WTC11 (cell line): Measurements from ENCODE around the gene ZC2HC1B. TPM values are rescaled to one million over a fixed set of nuclear protein-coding genes. Genes with fewer than 3 reads are reported as not detected.

Experiments used
- ATAC-seq: fragments of 200-7000 bp; cut with Tn5 transposase; 2 replicates; pipeline ENCODE4 v1.10.0; 2021; ENCODE audit warnings: mild to moderate bottlenecking, moderate library complexity
- CTCF ChIA-PET: fragments of 300-600 bp; sonication (Branson Sonifier 250); formaldehyde crosslinking; loops from one replicate; lab custom pipeline; 2021; ENCODE audit warnings: antibody characterized with exemption; lab: Charles Lee
- POLR2A ChIA-PET: fragments of 350-600 bp; sonication (Branson Sonifier 250); formaldehyde crosslinking; loops from one replicate; lab custom pipeline; 2021; ENCODE audit warnings: antibody characterized with exemption; lab: Charles Lee
- DNase-seq: peaks from one replicate; pipeline ENCODE4 v3.0.0; 2021; ENCODE audit warnings: low spot score
- H3K27ac Mint-ChIP-seq: 2 replicates; pipeline ENCODE4 v1.8.0; 2021; ENCODE audit warnings: mixed read lengths
- H3K27me3 Mint-ChIP-seq: 2 replicates; pipeline ENCODE4 v1.8.0; 2021; ENCODE audit warnings: low read depth, mild to moderate bottlenecking, moderate library complexity, mixed read lengths
- H3K36me3 Mint-ChIP-seq: 2 replicates; pipeline ENCODE4 v1.8.0; 2021; ENCODE audit warnings: mixed read lengths
- H3K4me1 Mint-ChIP-seq: 2 replicates; pipeline ENCODE4 v1.8.0; 2022; ENCODE audit warnings: mixed read lengths
- H3K4me3 Mint-ChIP-seq: 2 replicates; pipeline ENCODE4 v1.8.0; 2021; ENCODE audit warnings: mild to moderate bottlenecking, moderate library complexity, mixed read lengths
- H3K9me3 Mint-ChIP-seq: 2 replicates; pipeline ENCODE4 v1.8.0; 2021; ENCODE audit warnings: mixed read lengths
- ARID4B ChIP-seq: sonication (generic); formaldehyde crosslinking; IDR thresholded peaks from 2 replicates; pipeline ENCODE4 v1.8.0; 2023; ENCODE audit warnings: missing genetic modification reagents, mild to moderate bottlenecking, borderline replicate concordance
- E2F5 ChIP-seq: sonication (generic); formaldehyde crosslinking; IDR thresholded peaks from 2 replicates; pipeline ENCODE4 v1.8.1; 2022; ENCODE audit warnings: mild to moderate bottlenecking, moderate library complexity, missing genetic modification reagents
- ERG ChIP-seq: fragments of 250-450 bp; sonication (Bioruptor Pico); IDR thresholded peaks from 2 replicates; pipeline ENCODE4 v1.8.0; 2021; ENCODE audit warnings: mild to moderate bottlenecking
- ETV6 ChIP-seq: sonication (generic); formaldehyde crosslinking; IDR thresholded peaks from 2 replicates; pipeline ENCODE4 v1.8.1; 2022; ENCODE audit warnings: mild to moderate bottlenecking, missing genetic modification reagents
- HMGXB4 ChIP-seq: sonication (generic); formaldehyde crosslinking; IDR thresholded peaks from 2 replicates; pipeline ENCODE4 v1.8.1; 2023; ENCODE audit warnings: mild to moderate bottlenecking, moderate library complexity, missing genetic modification reagents
- JUN ChIP-seq: sonication (generic); formaldehyde crosslinking; IDR thresholded peaks from 2 replicates; pipeline ENCODE4 v1.8.0; 2023; ENCODE audit warnings: mild to moderate bottlenecking, missing genetic modification reagents
- MYBL2 ChIP-seq: sonication (generic); formaldehyde crosslinking; IDR thresholded peaks from 2 replicates; pipeline ENCODE4 v1.8.1; 2023; ENCODE audit warnings: mild to moderate bottlenecking, moderate library complexity, missing genetic modification reagents
- NFE2L1 ChIP-seq: sonication (generic); formaldehyde crosslinking; IDR thresholded peaks from 2 replicates; pipeline ENCODE4 v1.8.1; 2023; ENCODE audit warnings: missing genetic modification reagents
- NR3C1 ChIP-seq: sonication (generic); formaldehyde crosslinking; conservative IDR thresholded peaks from 2 replicates; pipeline ENCODE4 v1.8.1; 2023; ENCODE audit warnings: low read depth, mild to moderate bottlenecking, missing genetic modification reagents
- PREB ChIP-seq: sonication (generic); formaldehyde crosslinking; IDR thresholded peaks from 2 replicates; pipeline ENCODE4 v1.8.1; 2022; ENCODE audit warnings: mild to moderate bottlenecking, missing genetic modification reagents, moderate library complexity, borderline replicate concordance
- PRRX2 ChIP-seq: fragments of 250-450 bp; sonication (Bioruptor Pico); IDR thresholded peaks from 2 replicates; pipeline ENCODE4 v1.8.0; 2021; ENCODE audit warnings: mild to moderate bottlenecking
- ZNF396 ChIP-seq: fragments of 250-450 bp; sonication (Bioruptor Pico); IDR thresholded peaks from 2 replicates; pipeline ENCODE4 v1.8.0; 2021; ENCODE audit warnings: mild to moderate bottlenecking, moderate library complexity, borderline replicate concordance
- ZNF532 ChIP-seq: fragments of 250-450 bp; sonication (Bioruptor Pico); IDR thresholded peaks from 2 replicates; pipeline ENCODE4 v1.9.0; 2021; ENCODE audit warnings: mild to moderate bottlenecking, borderline replicate concordance
- ZSCAN18 ChIP-seq: fragments of 250-450 bp; sonication (Bioruptor Pico); IDR thresholded peaks from 2 replicates; pipeline ENCODE4 v2.1.2; 2022; ENCODE audit warnings: mild to moderate bottlenecking, moderate library complexity
- total RNA-seq: library from RNA; stranded (reverse); gene quantifications from 3 replicates; pipeline ENCODE4 v1.2.3, GENCODE V29; 2021

The ZC2HC1B gene
- total RNA-seq, 1 experiment from 2014 or later: not detected

- H3K27me3 Mint-ChIP-seq: no peaks in the 10 kb centered on the region
- peaks cover 22% of the 10 kb centered on the region for H3K9me3 Mint-ChIP-seq
- H3K27ac Mint-ChIP-seq: no peak overlapping the region
- ATAC-seq: no peak
- ChIA-PET CTCF (no interaction called here), POLR2A (no interaction called here)
- TF ChIP-seq E2F5 (CRISPR knock-in tag): no peak
- no peak for TF ChIP-seq ARID4B (CRISPR knock-in tag)
- TF ChIP-seq JUN: no peak
- TF ChIP-seq MYBL2 (CRISPR knock-in tag): no peak
- no peak for TF ChIP-seq ZNF532
- no peak for TF ChIP-seq PRRX2 (CRISPR knock-in tag)
- no peak for TF ChIP-seq ETV6 (CRISPR knock-in tag)
- TF ChIP-seq PREB (CRISPR knock-in tag): no peak
- TF ChIP-seq ZSCAN18 (CRISPR knock-in tag): no peak
- TF ChIP-seq, all 79 proteins: peak for 0
- DNase-seq: no peak
- Mint-ChIP-seq H3K4me3 (no peak overlapping the region), H3K4me1 (no peaks in the 10 kb centered on the region), H3K36me3 (peaks cover 4% of the 10 kb centered on the region; the same call in 1 of the 2 replicates)
Observed at GRCh38 chr6:143882401-143882930, 18.2 kb downstream of the ZC2HC1B start.

GRCh38 chr6:143884216-143884900 lies 20.1 kb downstream of the ZC2HC1B start:
- no peak overlapping the region for H3K27ac Mint-ChIP-seq
- H3K4me3 Mint-ChIP-seq: no peak overlapping the region
- no peaks in the 10 kb centered on the region for H3K36me3 Mint-ChIP-seq
- POLR2A ChIA-PET: no interaction called here
- peaks cover 3% of the 10 kb centered on the region; the same call in 1 of the 2 replicates for H3K9me3 Mint-ChIP-seq
- CTCF ChIA-PET: interaction anchor here (1.0 to 1.6 kb wide), 5 partner anchors 46 to 309 kb away, joined by 3 to 6 read pairs (median 5); no protein-coding TSS in a partner anchor
- DNase-seq (no peak), ATAC-seq (no peak)
- H3K27me3 Mint-ChIP-seq: no peaks in the 10 kb centered on the region
- no peaks in the 10 kb centered on the region for H3K4me1 Mint-ChIP-seq
- TF ChIP-seq ETV6 (CRISPR knock-in tag): no peak
- TF ChIP-seq ZNF396: no peak
- no peak for TF ChIP-seq HMGXB4
- TF ChIP-seq ERG: no peak
- TF ChIP-seq NFE2L1 (CRISPR knock-in tag): no peak
- TF ChIP-seq NR3C1 (CRISPR knock-in tag): no peak
